Stimulated activated naive CD8-positive, alpha-beta T cell treated with anti-CD3 and anti-CD28 coated beads, Interleukin-15, amount 100 ng/mL, for 72 hours (primary cell): ENCODE measurements around the gene TLN1.

Experiments
- ATAC-seq: fragments of 150-1000 bp; cut with Tn5 transposase; 2 replicates; pipeline ENCODE4 v1.10.0; 2021; ENCODE audit warnings: mild to moderate bottlenecking, moderate library complexity
- DNase-seq, 2 donors: peaks; one replicate each; pipeline ENCODE4 v3.0.0; 2021 to 2022
- H3K27ac Mint-ChIP-seq, 2 donors: one replicate each; pipeline ENCODE4 v1.8.0; 2022; ENCODE audit warnings: mild to moderate bottlenecking in 2 of 2, mixed read lengths in 2 of 2, moderate library complexity in 2 of 2
- H3K27me3 Mint-ChIP-seq: one replicate; pipeline ENCODE4 v1.8.0; 2022; ENCODE audit warnings: mixed read lengths
- H3K4me1 Mint-ChIP-seq: one replicate; pipeline ENCODE4 v1.8.0; 2022; ENCODE audit warnings: mild to moderate bottlenecking, mixed read lengths
- H3K4me3 Mint-ChIP-seq, 2 donors: one replicate each; pipeline ENCODE4 v1.8.0; 2022; ENCODE audit warnings: mild to moderate bottlenecking in 2 of 2, mixed read lengths in 2 of 2, moderate library complexity in 1 of 2
- H3K9me3 Mint-ChIP-seq, 2 donors: one replicate each; pipeline ENCODE4 v1.8.0; 2022; ENCODE audit warnings: mixed read lengths in 2 of 2

Gene TLN1, protein sequence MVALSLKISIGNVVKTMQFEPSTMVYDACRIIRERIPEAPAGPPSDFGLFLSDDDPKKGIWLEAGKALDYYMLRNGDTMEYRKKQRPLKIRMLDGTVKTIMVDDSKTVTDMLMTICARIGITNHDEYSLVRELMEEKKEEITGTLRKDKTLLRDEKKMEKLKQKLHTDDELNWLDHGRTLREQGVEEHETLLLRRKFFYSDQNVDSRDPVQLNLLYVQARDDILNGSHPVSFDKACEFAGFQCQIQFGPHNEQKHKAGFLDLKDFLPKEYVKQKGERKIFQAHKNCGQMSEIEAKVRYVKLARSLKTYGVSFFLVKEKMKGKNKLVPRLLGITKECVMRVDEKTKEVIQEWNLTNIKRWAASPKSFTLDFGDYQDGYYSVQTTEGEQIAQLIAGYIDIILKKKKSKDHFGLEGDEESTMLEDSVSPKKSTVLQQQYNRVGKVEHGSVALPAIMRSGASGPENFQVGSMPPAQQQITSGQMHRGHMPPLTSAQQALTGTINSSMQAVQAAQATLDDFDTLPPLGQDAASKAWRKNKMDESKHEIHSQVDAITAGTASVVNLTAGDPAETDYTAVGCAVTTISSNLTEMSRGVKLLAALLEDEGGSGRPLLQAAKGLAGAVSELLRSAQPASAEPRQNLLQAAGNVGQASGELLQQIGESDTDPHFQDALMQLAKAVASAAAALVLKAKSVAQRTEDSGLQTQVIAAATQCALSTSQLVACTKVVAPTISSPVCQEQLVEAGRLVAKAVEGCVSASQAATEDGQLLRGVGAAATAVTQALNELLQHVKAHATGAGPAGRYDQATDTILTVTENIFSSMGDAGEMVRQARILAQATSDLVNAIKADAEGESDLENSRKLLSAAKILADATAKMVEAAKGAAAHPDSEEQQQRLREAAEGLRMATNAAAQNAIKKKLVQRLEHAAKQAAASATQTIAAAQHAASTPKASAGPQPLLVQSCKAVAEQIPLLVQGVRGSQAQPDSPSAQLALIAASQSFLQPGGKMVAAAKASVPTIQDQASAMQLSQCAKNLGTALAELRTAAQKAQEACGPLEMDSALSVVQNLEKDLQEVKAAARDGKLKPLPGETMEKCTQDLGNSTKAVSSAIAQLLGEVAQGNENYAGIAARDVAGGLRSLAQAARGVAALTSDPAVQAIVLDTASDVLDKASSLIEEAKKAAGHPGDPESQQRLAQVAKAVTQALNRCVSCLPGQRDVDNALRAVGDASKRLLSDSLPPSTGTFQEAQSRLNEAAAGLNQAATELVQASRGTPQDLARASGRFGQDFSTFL (N-terminal part only)

GRCh38 chr9:35732185-35732799 is at the start of gene TLN1, which contains the start of gene CREB3:
TSS of gene TLN1 (minus strand) at chr9:35732195. CDS start at chr9:35725694, 6,501 bp downstream.
TSS of gene CREB3 (plus strand) at chr9:35732666. CDS start at chr9:35732773, 107 bp downstream.
- H3K27me3 Mint-ChIP-seq: no peaks in the 10 kb centered on the region
- peaks cover 20% of the 10 kb centered on the region for H3K4me1 Mint-ChIP-seq
- DNase-seq (peak; percentile 98 to 99), ATAC-seq (peak; percentile 93)
- H3K4me3 Mint-ChIP-seq: no peak within 1 kb of the TSS
- no peaks in the 10 kb centered on the region for H3K9me3 Mint-ChIP-seq
- H3K27ac Mint-ChIP-seq: peak within 1 kb of the TSS; percentile 96 to 98

GRCh38 chr9:35781066-35781465 is 49.1 kb upstream of the TLN1 start:
- Mint-ChIP-seq H3K4me3 (no peak overlapping the region), H3K27me3 (no peaks in the 10 kb centered on the region), H3K9me3 (no peaks in the 10 kb centered on the region), H3K4me1 (no peaks in the 10 kb centered on the region), H3K27ac (no peak overlapping the region)
- DNase-seq (no peak), ATAC-seq (no peak)

- Mint-ChIP-seq H3K9me3 (no peaks in the 10 kb centered on the region), H3K27me3 (no peaks in the 10 kb centered on the region), H3K4me3 (no peak overlapping the region), H3K27ac (no peak overlapping the region), H3K4me1 (no peaks in the 10 kb centered on the region)
- ATAC-seq: no peak
- no peak for DNase-seq
Observed at GRCh38 chr9:35778496-35778895, 46.5 kb upstream of the TLN1 start.

- H3K27ac Mint-ChIP-seq: no peak overlapping the region
- no peak for ATAC-seq
- no peaks in the 10 kb centered on the region for H3K9me3 Mint-ChIP-seq
- no peaks in the 10 kb centered on the region for H3K4me1 Mint-ChIP-seq
- H3K27me3 Mint-ChIP-seq: no peaks in the 10 kb centered on the region
- no peak overlapping the region for H3K4me3 Mint-ChIP-seq
- DNase-seq: no peak
Observed at GRCh38 chr9:35776018-35776417, 44.0 kb upstream of the TLN1 start.

DNA sequence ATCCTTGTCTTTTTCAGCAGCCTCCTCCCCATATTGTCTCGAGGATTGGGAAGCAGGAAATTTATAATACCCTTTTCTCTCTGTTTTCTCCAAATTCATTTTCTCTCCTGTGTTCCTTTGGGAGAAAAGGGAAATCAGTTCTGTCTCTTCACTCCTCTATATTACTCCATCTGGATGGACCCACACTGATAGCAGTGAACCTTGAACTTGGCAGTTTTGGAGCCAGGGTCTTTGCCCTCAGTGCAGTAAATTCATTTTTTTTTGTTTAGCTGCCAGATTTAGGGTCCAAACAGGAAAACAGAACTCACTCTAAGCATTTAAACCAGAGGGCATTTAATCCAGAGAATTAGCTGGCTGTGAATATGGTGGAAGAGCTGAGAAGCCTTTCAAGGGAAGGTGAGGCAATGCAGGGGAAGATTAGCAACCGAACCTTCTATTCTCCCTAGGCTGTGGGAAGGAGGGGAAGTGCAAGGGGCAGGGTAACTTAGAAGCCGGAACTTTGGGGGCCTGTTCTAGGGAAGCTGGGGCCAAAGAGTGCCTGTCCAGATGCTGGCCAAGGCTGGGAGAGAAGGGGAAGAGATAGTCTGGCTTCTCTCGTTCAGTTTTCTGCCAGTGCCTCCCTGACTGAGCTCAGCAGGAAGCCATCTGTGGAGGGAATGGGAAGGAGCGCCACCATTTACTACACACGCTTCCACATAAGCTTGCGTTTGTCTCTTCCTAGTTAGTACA is 43.1 kb upstream of the TLN1 start:
- Mint-ChIP-seq H3K27me3 (no peaks in the 10 kb centered on the region), H3K27ac (no peak overlapping the region), H3K4me3 (no peak overlapping the region), H3K4me1 (no peaks in the 10 kb centered on the region), H3K9me3 (no peaks in the 10 kb centered on the region)
- ATAC-seq (no peak), DNase-seq (no peak)

GRCh38 chr9:35771943-35772342 is 39.9 kb upstream of the TLN1 start:
- no peaks in the 10 kb centered on the region for H3K27me3 Mint-ChIP-seq
- no peak overlapping the region for H3K4me3 Mint-ChIP-seq
- no peaks in the 10 kb centered on the region for H3K9me3 Mint-ChIP-seq
- H3K27ac Mint-ChIP-seq: no peak overlapping the region
- H3K4me1 Mint-ChIP-seq: no peaks in the 10 kb centered on the region
- DNase-seq (no peak), ATAC-seq (no peak)

- ATAC-seq (no peak), DNase-seq (no peak)
- Mint-ChIP-seq H3K27ac (no peak overlapping the region), H3K4me1 (no peaks in the 10 kb centered on the region), H3K27me3 (no peaks in the 10 kb centered on the region), H3K9me3 (no peaks in the 10 kb centered on the region), H3K4me3 (no peak overlapping the region)
Observed at GRCh38 chr9:35771534-35771933, 39.5 kb upstream of the TLN1 start.

DNA sequence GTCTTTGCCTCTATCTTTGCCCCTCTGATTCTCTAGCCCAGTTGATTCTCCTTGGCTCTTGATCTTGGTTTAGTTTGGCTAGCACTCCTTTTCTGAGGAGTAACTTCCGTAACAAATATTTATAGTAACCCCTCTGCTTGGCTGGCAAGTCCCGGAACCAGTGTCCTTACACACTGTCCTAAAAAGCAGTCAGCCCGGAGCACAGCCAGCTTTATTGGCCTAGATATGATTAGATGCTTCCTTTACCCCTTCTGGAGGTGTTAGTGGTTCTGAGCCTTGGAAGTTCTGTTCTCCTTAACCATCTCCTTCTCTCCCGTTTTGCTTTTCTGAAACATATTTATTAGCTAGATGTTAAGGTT is 39.1 kb upstream of the TLN1 start:
- Mint-ChIP-seq H3K9me3 (no peaks in the 10 kb centered on the region), H3K4me3 (no peak overlapping the region), H3K27me3 (no peaks in the 10 kb centered on the region), H3K4me1 (no peaks in the 10 kb centered on the region), H3K27ac (no peak overlapping the region)
- DNase-seq: no peak
- ATAC-seq: no peak

GRCh38 chr9:35769763-35770162 is 37.8 kb upstream of the TLN1 start:
- no peak overlapping the region for H3K4me3 Mint-ChIP-seq
- DNase-seq: no peak
- H3K9me3 Mint-ChIP-seq: no peaks in the 10 kb centered on the region
- no peaks in the 10 kb centered on the region for H3K4me1 Mint-ChIP-seq
- H3K27ac Mint-ChIP-seq: no peak overlapping the region
- ATAC-seq: no peak
- no peaks in the 10 kb centered on the region for H3K27me3 Mint-ChIP-seq

- ATAC-seq (no peak), DNase-seq (no peak)
- H3K27me3 Mint-ChIP-seq: no peaks in the 10 kb centered on the region
- no peak overlapping the region for H3K4me3 Mint-ChIP-seq
- no peaks in the 10 kb centered on the region for H3K4me1 Mint-ChIP-seq
- H3K9me3 Mint-ChIP-seq: no peaks in the 10 kb centered on the region
- H3K27ac Mint-ChIP-seq: no peak overlapping the region
Observed at GRCh38 chr9:35767458-35767857, 35.5 kb upstream of the TLN1 start.

DNA sequence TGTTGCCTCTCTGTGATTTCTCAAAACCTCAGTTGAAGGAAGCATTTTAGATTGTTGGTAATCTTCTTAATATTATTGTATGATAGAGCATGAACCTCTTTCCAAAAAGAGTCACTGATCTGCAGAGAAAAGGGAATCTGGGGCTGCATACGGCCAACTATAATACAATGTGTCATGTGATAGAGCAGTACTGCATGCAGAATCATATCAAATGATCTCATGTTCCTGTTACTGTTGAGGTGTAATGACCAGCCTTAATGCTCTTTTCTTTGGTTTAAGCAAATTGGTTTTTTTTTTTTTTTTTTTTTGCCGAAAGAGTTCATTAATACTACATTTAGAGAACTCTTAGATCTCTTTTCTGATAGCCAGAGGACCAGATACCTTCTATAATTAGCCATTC is 35.0 kb upstream of the TLN1 start:
- no peak for ATAC-seq
- no peaks in the 10 kb centered on the region for H3K9me3 Mint-ChIP-seq
- no peak overlapping the region for H3K4me3 Mint-ChIP-seq
- no peaks in the 10 kb centered on the region for H3K27me3 Mint-ChIP-seq
- no peak for DNase-seq
- H3K4me1 Mint-ChIP-seq: no peaks in the 10 kb centered on the region
- H3K27ac Mint-ChIP-seq: no peak overlapping the region

GRCh38 chr9:35763803-35764202 is 31.8 kb upstream of the TLN1 start:
- peaks cover 11% of the 10 kb centered on the region for H3K4me1 Mint-ChIP-seq
- H3K27ac Mint-ChIP-seq: no peak overlapping the region
- no peak for ATAC-seq

GRCh38 chr9:35763181-35763580 is 31.2 kb upstream of the TLN1 start:
- Mint-ChIP-seq H3K27ac (no peak overlapping the region), H3K9me3 (no peaks in the 10 kb centered on the region), H3K4me3 (no peak overlapping the region), H3K4me1 (peaks cover 17% of the 10 kb centered on the region), H3K27me3 (no peaks in the 10 kb centered on the region)
- no peak for ATAC-seq
- DNase-seq: no peak

More at GRCh38 chr9:35763803-35764202, 31.8 kb upstream of the TLN1 start:
- Mint-ChIP-seq H3K4me3 (no peak overlapping the region), H3K9me3 (no peaks in the 10 kb centered on the region), H3K27me3 (no peaks in the 10 kb centered on the region)
- DNase-seq: no peak

DNA sequence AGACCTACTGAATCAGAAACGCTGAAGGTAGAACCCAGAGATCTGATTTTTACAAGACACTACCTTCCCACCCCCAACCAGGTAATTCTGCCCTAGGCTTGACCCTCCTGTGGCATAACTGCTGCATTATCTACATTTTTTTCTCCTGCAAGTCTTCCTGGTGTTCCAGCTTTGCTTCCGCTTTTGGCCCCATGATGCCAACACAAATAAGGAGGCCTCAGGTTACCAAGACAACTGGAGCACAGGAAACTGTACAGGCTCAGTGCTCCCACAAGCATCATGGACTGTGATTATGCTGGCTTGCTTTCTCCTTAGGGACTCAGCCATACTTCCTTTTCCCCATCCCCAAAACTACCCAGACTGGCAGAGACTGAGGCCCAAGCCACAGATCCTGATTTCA is 28.7 kb upstream of the TLN1 start:
- ATAC-seq (no peak), DNase-seq (no peak)
- Mint-ChIP-seq H3K4me3 (no peak overlapping the region), H3K4me1 (peaks cover 38% of the 10 kb centered on the region), H3K27me3 (no peaks in the 10 kb centered on the region), H3K27ac (no peak overlapping the region), H3K9me3 (no peaks in the 10 kb centered on the region)

GRCh38 chr9:35759795-35760194 is 27.8 kb upstream of the TLN1 start:
- DNase-seq (no peak), ATAC-seq (no peak)
- H3K4me3 Mint-ChIP-seq: no peak overlapping the region
- H3K27ac Mint-ChIP-seq: peak overlapping the region in 1 of 2 donors; percentile 56
- H3K9me3 Mint-ChIP-seq: no peaks in the 10 kb centered on the region
- no peaks in the 10 kb centered on the region for H3K27me3 Mint-ChIP-seq
- peaks cover 38% of the 10 kb centered on the region for H3K4me1 Mint-ChIP-seq
